Cardiac muscle cell (in vitro differentiated cells and primary cell): Measurements from ENCODE around the gene SUN5. TPM values are rescaled to one million over a fixed set of nuclear protein-coding genes. Genes with fewer than 3 reads are reported as not detected.

Experiments
- DNase-seq, 2 donors: peaks; one replicate each; pipeline versions ENCODE4 v3.0.0 to v3.0.0-alpha.2; 2010 to 2017; ENCODE audit warnings: low read depth in 1 of 2, low spot score in 1 of 2
- H3K27ac ChIP-seq: fragments of 200-600 bp; sonication (generic); 2 replicates; pipeline ENCODE4 v1.5.1; 2016
- H3K27me3 ChIP-seq: fragments of 200-600 bp; sonication (generic); 2 replicates; pipeline ENCODE4 v1.6.0; 2016; ENCODE audit warnings: control low read depth
- H3K36me3 ChIP-seq: fragments of 200-600 bp; sonication (generic); 2 replicates; pipeline ENCODE4 v1.5.1; 2016; ENCODE audit warnings: control low read depth
- H3K4me1 ChIP-seq: fragments of 200-600 bp; sonication (generic); 2 replicates; pipeline ENCODE4 v1.8.1; 2017; ENCODE audit warnings: low read depth, mild to moderate bottlenecking, mixed run types
- H3K4me3 ChIP-seq: fragments of 200-600 bp; sonication (generic); 2 replicates; pipeline ENCODE4 v1.5.1; 2016; ENCODE audit warnings: mild to moderate bottlenecking
- H3K9me3 ChIP-seq: fragments of 200-600 bp; sonication (generic); 2 replicates; pipeline ENCODE4 v1.5.1; 2017; ENCODE audit warnings: low read depth, mild to moderate bottlenecking, control low read depth
- polyA plus RNA-seq: library from polyadenylated mRNA; unstranded; fragments of >200 nt; fragmentation: Nextera tagmentation; extraction: Ambion mirVana; gene quantifications from 2 replicates; pipeline ENCODE4 v1.2.1, GENCODE V29; 2016
- total RNA-seq: library from RNA; depleted of rRNA; stranded (reverse); fragments of >200 nt; gene quantifications from 2 replicates; pipeline ENCODE4 v1.2.3, GENCODE V29; 2016
- TF ChIP-seq, protein P1 (sequence below): IDR thresholded peaks from 2 replicates; pipeline ENCODE4 v1.5.1; 2012; ENCODE audit warnings: low read depth, mild to moderate bottlenecking, low read length

The SUN5 gene
- total and polyA plus RNA-seq, 2 experiments from 2014 or later = not detected

DNA sequence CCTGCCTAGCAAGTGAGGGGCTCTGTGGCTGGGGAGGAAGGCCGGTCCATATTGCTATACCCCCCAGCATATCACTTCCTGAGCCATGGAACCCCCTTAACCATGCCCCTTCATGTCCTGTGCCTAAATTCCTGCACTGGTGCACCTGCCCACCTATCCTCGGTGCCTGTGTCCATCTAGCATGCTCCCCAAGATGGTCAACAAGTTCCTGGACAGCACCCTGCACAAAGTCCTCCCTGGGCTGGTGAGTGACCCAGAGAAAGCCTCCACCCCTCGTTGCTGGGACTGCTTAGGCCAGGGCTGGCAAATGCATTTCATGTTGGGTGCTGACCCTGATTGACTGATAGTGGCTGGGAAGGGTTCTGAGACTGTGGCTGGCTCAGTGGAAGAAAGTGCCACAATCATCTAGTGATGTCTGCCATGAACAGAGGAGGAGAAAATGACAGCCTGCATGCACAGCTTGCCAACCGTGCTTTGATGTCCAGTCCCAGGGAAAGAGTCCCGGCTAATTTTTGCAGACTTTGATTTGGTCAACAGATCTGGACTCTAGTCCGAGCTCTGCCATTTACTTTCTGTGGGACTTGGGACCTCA, 30.8 kb upstream of the SUN5 start:
- no peaks in the 10 kb centered on the region for H3K4me1 ChIP-seq
- no peaks in the 10 kb centered on the region for H3K27me3 ChIP-seq
- TF ChIP-seq, protein P1, sequence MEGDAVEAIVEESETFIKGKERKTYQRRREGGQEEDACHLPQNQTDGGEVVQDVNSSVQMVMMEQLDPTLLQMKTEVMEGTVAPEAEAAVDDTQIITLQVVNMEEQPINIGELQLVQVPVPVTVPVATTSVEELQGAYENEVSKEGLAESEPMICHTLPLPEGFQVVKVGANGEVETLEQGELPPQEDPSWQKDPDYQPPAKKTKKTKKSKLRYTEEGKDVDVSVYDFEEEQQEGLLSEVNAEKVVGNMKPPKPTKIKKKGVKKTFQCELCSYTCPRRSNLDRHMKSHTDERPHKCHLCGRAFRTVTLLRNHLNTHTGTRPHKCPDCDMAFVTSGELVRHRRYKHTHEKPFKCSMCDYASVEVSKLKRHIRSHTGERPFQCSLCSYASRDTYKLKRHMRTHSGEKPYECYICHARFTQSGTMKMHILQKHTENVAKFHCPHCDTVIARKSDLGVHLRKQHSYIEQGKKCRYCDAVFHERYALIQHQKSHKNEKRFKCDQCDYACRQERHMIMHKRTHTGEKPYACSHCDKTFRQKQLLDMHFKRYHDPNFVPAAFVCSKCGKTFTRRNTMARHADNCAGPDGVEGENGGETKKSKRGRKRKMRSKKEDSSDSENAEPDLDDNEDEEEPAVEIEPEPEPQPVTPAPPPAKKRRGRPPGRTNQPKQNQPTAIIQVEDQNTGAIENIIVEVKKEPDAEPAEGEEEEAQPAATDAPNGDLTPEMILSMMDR = no peak
- DNase-seq = no peak
- no peaks in the 10 kb centered on the region for H3K36me3 ChIP-seq
- H3K27ac ChIP-seq = no peak overlapping the region
- no peaks in the 10 kb centered on the region for H3K9me3 ChIP-seq
- H3K4me3 ChIP-seq = no peak overlapping the region

DNA sequence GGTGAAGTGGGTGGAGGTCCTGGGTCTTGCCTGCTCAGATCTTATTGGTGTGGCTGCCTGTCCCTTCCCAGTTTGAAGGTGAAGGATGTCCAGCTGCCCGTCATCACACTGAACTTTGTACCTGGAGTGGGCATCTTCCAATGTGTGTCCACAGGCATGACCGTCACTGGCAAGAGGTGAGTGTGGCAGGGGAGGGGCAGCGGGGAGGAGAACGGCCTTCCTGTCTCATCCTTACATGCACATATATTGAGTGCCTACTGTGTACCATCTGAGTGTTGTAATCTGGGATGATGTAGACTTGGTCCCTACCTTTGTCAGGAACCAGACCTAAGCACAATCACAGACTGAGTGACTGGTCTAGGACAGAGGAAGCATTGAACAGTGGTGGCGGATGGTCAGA, 29.9 kb upstream of the SUN5 start:
- Histone ChIP-seq H3K4me1 (no peaks in the 10 kb centered on the region), H3K4me3 (no peak overlapping the region), H3K36me3 (no peaks in the 10 kb centered on the region), H3K27ac (no peak overlapping the region), H3K9me3 (no peaks in the 10 kb centered on the region), H3K27me3 (no peaks in the 10 kb centered on the region)
- TF ChIP-seq, protein P1 = no peak
- no peak for DNase-seq

DNA sequence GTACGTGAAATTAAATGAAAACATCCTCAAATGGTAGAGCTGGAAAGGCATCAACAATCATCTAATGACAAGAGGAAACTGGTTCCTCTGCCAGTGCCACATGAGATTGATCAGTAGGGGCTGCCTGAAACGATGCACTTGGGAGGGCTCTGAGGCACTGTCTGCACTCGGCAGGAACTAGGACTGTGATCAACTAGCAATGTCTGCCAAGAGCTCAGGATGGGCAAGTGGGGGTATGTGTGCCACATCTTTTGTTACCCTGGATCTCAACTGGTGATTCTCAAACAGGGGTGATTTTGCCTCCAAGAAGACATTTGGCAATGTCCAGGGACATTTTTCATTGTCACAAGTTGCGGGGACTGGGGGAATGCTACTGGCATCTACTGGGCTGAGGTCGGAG, 29.1 kb upstream of the SUN5 start:
- H3K4me1 ChIP-seq = no peaks in the 10 kb centered on the region
- DNase-seq = no peak
- H3K4me3 ChIP-seq = no peak overlapping the region
- H3K27ac ChIP-seq = no peak overlapping the region
- TF ChIP-seq, protein P1 = no peak
- no peaks in the 10 kb centered on the region for H3K36me3 ChIP-seq
- H3K27me3 ChIP-seq = no peaks in the 10 kb centered on the region
- H3K9me3 ChIP-seq = no peaks in the 10 kb centered on the region

DNA sequence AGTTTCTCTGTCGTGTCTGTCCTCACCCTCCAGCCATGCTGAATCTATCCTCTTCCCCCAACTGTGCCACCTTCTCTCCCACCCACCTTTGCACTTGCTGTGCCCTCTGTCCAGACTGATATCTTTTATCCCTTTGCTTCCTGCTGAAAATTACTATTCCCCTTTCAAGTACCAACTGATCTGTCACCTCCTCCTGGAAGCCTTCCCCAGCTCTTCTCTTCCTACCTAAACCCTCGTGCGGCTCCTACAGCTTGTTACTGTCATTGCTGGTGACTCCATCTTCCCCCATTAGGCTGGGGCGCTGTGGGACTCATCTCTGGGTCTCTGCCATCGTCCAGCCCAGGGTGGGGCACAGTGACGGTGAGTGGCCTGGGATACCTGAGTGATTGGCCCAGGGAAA, 28.3 kb upstream of the SUN5 start:
- TF ChIP-seq, protein P1 = no peak
- H3K4me3 ChIP-seq = no peak overlapping the region
- no peaks in the 10 kb centered on the region for H3K9me3 ChIP-seq
- H3K27ac ChIP-seq = no peak overlapping the region
- DNase-seq = no peak
- H3K36me3 ChIP-seq = no peaks in the 10 kb centered on the region
- no peaks in the 10 kb centered on the region for H3K27me3 ChIP-seq
- H3K4me1 ChIP-seq = no peaks in the 10 kb centered on the region

DNA sequence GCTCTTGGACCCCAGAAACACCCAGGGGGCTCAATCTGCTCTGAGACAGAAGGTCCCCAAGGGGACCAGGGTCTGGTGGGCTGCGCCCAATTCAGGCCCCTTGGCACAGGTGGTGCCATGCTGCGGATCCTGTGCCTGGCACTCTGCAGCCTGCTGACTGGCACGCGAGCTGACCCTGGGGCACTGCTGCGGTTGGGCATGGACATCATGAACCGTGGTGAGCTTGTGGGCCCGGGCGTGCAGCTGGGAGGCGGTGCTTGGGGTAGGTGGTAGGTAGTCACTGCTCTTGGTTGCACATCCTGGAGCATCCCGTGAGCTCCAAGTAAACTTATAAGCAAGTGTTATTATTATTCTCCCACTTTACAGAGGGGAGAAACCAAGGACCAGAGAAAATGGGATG, 27.3 kb upstream of the SUN5 start, which contains the start of gene BPIFB6:
BPIFB6 (plus strand) TSS at position 118 of the 400 bp plus-strand sequence; CDS start at position 118, 0 bp downstream.
- H3K27ac ChIP-seq = no peak within 1 kb of the TSS
- TF ChIP-seq, protein P1 = no peak
- no peak for DNase-seq
- H3K4me1 ChIP-seq = no peaks in the 10 kb centered on the region
- H3K27me3 ChIP-seq = no peaks in the 10 kb centered on the region
- no peaks in the 10 kb centered on the region for H3K36me3 ChIP-seq
- H3K9me3 ChIP-seq = no peaks in the 10 kb centered on the region
- H3K4me3 ChIP-seq = no peak within 1 kb of the TSS
